ENCODE measurements around the gene FNTB. TPM values are rescaled to one million over a fixed set of nuclear protein-coding genes. Genes with fewer than 3 reads are reported as not detected.

Gene FNTB
- total RNA-seq, 1 experiment from 2014 or later: 14.2 TPM

DNA sequence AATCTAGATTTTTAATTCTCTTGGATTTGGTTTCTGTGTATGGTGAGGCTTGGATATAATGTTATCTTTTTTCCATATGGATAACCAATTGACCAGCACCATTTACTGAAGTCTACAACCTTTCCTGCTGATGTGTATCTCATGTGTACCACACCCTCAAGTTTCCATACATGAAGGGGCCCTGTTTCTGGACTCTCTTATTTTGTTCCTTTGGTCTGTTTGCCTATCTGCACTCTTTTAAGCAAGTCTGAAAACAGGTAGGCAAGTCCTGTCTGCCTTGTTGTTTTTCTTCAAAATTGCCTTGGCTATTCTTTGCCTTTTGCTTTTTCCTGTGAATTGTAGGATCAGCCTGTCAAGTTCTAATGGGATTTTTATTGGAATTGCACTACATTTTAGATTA, 71.0 kb downstream of the FNTB start:
- TF ChIP-seq CREB1 (CRISPR knock-in tag; IDR thresholded peaks at IDR 0.05): no peak
- TF ChIP-seq SOX15 (CRISPR knock-in tag; IDR thresholded peaks at IDR 0.05): no peak
- no peak for TF ChIP-seq E2F1 (CRISPR knock-in tag; IDR thresholded peaks at IDR 0.05)
- TF ChIP-seq ZNF416 (CRISPR knock-in tag; IDR thresholded peaks at IDR 0.05): no peak
- no peak for TF ChIP-seq GTF2I (CRISPR knock-in tag; conservative IDR thresholded peaks at IDR 0.05)
- TF ChIP-seq, protein P1, sequence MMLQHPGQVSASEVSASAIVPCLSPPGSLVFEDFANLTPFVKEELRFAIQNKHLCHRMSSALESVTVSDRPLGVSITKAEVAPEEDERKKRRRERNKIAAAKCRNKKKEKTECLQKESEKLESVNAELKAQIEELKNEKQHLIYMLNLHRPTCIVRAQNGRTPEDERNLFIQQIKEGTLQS (CRISPR knock-in tag; conservative IDR thresholded peaks at IDR 0.05): no peak
- TF ChIP-seq RELA (CRISPR knock-in tag; IDR thresholded peaks at IDR 0.05; ENCODE audit: borderline replicate concordance): no peak
- no peak for TF ChIP-seq MXD4 (CRISPR knock-in tag; IDR thresholded peaks at IDR 0.05; ENCODE audit: borderline replicate concordance)
- no peak for TF ChIP-seq ZNF671 (CRISPR knock-in tag; IDR thresholded peaks at IDR 0.05)
- no peak for TF ChIP-seq ZNF423 (CRISPR knock-in tag; IDR thresholded peaks at IDR 0.05)
- TF ChIP-seq, protein P2, sequence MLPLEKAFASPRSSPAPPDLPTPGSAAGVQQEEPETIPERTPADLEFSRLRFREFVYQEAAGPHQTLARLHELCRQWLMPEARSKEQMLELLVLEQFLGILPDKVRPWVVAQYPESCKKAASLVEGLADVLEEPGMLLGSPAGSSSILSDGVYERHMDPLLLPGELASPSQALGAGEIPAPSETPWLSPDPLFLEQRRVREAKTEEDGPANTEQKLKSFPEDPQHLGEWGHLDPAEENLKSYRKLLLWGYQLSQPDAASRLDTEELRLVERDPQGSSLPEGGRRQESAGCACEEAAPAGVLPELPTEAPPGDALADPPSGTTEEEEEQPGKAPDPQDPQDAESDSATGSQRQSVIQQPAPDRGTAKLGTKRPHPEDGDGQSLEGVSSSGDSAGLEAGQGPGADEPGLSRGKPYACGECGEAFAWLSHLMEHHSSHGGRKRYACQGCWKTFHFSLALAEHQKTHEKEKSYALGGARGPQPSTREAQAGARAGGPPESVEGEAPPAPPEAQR (CRISPR knock-in tag; IDR thresholded peaks at IDR 0.05): no peak
- no peak for TF ChIP-seq ZNF317 (CRISPR knock-in tag; IDR thresholded peaks at IDR 0.05; ENCODE audit: borderline replicate concordance, low read depth)
- no peak for TF ChIP-seq JAZF1 (CRISPR knock-in tag; IDR thresholded peaks at IDR 0.05)
- no peak for TF ChIP-seq NFYB (CRISPR knock-in tag; conservative IDR thresholded peaks at IDR 0.05; ENCODE audit: low read depth)
- TF ChIP-seq NFATC4 (CRISPR knock-in tag; IDR thresholded peaks at IDR 0.05): no peak
- Mint-ChIP-seq H3K9me3 (no peaks in the 10 kb centered on the region), H3K4me1 (peaks cover 3% of the 10 kb centered on the region; the same call in 1 of the 2 replicates)

GRCh38 chr14:65062096-65063075, 75.7 kb downstream of the FNTB start:
- ChIA-PET CTCF (no interaction called here), POLR2A (no interaction called here)
- Mint-ChIP-seq H3K27ac (no peak overlapping the region), H3K27me3 (ENCODE audit: low read depth) (no peaks in the 10 kb centered on the region), H3K9me3 (no peaks in the 10 kb centered on the region), H3K4me1 (no peaks in the 10 kb centered on the region), H3K4me3 (no peak overlapping the region), H3K36me3 (peaks cover 44% of the 10 kb centered on the region)
- no peak for ATAC-seq
- no peak for DNase-seq (ENCODE audit: low spot score)
- TF ChIP-seq, protein P1 (CRISPR knock-in tag; conservative IDR thresholded peaks at IDR 0.05): no peak
- TF ChIP-seq ELF4 (CRISPR knock-in tag; IDR thresholded peaks at IDR 0.05; ENCODE audit: low read depth) (no peak), TP53 (CRISPR knock-in tag; IDR thresholded peaks at IDR 0.05) (no peak), USF2 (CRISPR knock-in tag; IDR thresholded peaks at IDR 0.05) (no peak), ATF2 (CRISPR knock-in tag; IDR thresholded peaks at IDR 0.05; ENCODE audit: borderline replicate concordance, low read depth) (no peak), CBFB (CRISPR knock-in tag; IDR thresholded peaks at IDR 0.05; ENCODE audit: low read depth) (no peak), ATF6 (CRISPR knock-in tag; IDR thresholded peaks at IDR 0.05) (no peak), ZNF532 (CRISPR knock-in tag; IDR thresholded peaks at IDR 0.05; ENCODE audit: borderline replicate concordance) (no peak), TCF7 (CRISPR knock-in tag; IDR thresholded peaks at IDR 0.05; ENCODE audit: low read depth) (no peak)

More for the DNA sequence above, 71.0 kb downstream of the FNTB start:
- no peak for DNase-seq (ENCODE audit: low spot score)
- no peak for ATAC-seq
- ChIA-PET POLR2A (no interaction called here), CTCF (no interaction called here)
- no peak overlapping the region for H3K27ac Mint-ChIP-seq
- H3K4me3 Mint-ChIP-seq: no peak overlapping the region
- no peaks in the 10 kb centered on the region for H3K27me3 Mint-ChIP-seq (ENCODE audit: low read depth)
- peaks cover 17% of the 10 kb centered on the region for H3K36me3 Mint-ChIP-seq
